DMS153 (cell line): Measurements from ENCODE around the gene TMEM204.
A peak's percentile ranks its signal among the peaks of the same experiment; 100 is the strongest.

Experiments used
- DNase-seq: peaks from one replicate; lab custom pipeline; 2025; lab: John Stamatoyannopoulos, UW

TMEM204 gene

DNA sequence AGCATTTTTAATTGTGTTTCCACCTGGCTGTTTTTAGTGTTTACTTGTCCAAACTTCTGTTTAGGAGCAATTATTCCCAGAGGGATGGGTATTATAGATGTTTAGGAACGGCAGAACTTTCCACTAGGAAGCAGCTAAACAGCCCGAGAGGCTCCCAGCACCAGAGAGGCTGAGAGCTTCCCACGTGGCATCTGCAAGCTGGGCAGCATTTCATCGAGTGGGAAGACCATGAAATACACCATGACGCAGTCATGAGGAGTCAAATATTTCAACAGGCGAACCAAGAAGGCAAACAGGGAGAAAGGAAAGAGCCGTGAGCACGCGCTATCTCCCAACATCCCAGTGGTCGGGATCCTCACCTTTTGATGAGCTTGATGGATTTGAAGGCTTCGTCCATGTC is 24.1 kb downstream of the TMEM204 start:
- DNase-seq, result no peak

DNA sequence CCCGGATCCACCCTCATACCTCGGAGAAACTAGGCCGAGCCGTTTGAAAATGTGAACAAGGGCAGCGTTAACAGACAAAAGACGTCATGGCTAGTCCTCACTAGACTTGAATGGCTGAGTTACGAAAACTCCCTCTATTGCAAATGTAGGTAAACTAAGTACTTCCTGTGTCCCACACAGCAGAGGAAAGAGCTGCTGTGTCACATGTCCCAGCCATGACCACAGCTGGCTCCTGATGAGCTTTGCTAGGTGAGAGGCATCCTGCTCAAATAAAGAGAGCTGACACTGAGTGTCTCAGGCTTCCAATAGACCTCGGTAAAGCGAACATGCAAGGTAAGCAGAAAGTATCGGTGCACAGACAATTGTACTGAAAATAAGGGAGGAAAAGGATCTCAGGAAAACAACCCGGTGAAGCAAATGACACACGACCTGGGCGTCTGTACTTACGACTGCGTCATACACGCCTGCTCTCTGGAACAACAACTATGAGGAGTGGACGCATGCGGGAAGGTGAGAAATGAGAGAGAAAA is 26.0 kb downstream of the TMEM204 start:
- DNase-seq, result peak; percentile 21

- DNase-seq, result no peak
Measured at GRCh38 chr16:1560153-1560552, 26.7 kb downstream of the TMEM204 start.

- DNase-seq, result no peak
Measured at GRCh38 chr16:1560866-1561265, 27.4 kb downstream of the TMEM204 start.

DNA sequence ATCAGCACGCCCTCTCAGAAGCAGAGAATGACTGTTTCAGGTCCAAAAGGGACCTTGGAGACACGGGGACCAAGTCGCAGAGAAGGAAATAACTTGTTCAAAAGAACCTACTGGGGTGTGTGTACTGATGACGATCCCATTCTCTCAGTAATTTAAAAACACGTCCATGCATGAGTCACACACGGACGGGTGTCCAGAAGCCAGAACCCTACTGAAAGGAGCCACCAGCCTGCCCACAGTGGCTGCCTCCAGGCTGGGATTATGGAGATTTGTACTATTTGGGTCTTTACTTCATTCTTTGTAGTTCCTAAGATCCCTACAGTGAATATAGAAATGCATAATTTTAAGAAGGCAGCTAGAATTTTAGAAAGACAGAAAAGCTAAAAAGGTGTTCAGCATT is 27.8 kb downstream of the TMEM204 start:
- DNase-seq, result no peak

GRCh38 chr16:1561836-1562235 is 28.4 kb downstream of the TMEM204 start:
- no peak for DNase-seq

GRCh38 chr16:1563786-1564185 is 30.3 kb downstream of the TMEM204 start:
- DNase-seq, result no peak

DNA sequence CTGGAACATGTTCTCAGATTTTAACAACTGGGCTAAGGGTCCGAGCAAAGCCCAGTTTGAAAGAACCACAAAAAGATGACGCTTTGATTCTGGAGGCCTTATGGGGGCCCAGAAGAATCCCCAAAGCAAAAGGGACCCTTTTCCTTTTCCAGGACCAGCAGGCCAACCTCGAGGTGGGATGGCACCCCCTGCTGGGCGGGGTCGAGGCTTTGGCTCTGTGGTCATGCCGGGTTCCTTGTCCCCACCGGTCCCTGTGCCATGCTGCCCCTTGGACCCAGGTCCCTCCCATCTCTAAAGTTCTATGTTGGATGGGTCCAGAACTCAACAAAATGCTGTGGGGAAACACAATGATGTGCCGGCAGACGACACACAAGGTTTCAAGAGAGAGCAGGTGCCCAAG is 30.9 kb downstream of the TMEM204 start:
- DNase-seq, result no peak

- no peak for DNase-seq
Measured at GRCh38 chr16:1565083-1565805, 31.8 kb downstream of the TMEM204 start.

GRCh38 chr16:1567988-1568387 is 34.5 kb downstream of the TMEM204 start:
- DNase-seq, result no peak

DNA sequence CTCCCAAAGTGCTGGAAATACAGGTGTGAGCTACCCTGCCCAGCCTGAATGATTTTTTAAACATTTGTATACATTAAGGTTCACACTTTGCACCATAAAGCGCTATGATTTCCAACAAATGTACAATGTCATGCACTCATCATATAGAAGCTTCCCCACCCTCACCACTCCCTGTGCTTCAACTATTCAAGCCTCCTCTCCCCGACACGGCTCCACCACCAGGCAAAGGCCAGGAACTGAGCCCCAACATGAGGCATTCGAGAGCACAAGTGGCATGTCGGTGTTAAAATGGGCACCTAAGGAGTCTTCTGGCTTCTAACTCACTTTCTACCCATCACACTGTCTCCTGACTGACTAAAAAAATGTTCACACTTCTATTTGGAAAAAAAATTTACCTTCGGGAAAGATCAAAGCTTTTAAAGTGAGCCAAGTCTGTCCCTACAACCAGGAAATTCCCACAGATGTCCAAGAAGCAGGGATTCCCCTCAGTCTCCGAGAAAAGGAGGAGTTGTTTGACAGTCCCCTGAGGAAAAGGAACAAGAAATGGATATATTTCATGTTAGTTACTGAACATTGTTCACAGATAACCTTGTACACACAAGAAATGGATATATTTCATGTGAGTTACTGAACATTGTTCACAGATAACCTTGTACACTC is 37.7 kb downstream of the TMEM204 start:
- no peak for DNase-seq

DNA sequence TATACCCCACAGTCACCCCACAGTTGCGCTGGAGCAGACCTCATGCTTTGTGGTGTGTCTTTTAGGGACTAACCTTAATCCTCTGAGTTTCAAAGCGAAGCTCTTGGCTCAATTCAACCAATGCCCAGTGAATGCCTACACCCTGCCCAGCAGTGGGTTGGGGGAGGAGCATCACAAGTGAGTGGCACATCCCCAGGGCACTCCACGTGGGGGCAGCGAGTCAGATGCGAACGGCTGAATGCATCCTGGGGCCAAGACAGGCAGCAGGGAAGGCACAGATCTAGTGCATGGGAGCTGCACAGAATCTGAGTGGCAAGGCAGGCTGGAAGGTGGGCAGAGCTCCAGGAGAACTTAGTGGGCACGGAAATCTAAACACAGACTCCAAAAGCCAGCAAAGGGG is 39.2 kb downstream of the TMEM204 start:
- DNase-seq, result no peak

- no peak for DNase-seq
Measured at GRCh38 chr16:1573301-1573700, 39.8 kb downstream of the TMEM204 start.

GRCh38 chr16:1575578-1575977 is 42.1 kb downstream of the TMEM204 start:
- DNase-seq, result no peak

- no peak for DNase-seq
Measured at GRCh38 chr16:1579214-1579613, 45.7 kb downstream of the TMEM204 start.

- no peak for DNase-seq
Measured at GRCh38 chr16:1580256-1580655, 46.8 kb downstream of the TMEM204 start.

- peak; percentile 13 for DNase-seq
Measured at GRCh38 chr16:1580956-1581355, 47.5 kb downstream of the TMEM204 start.

- no peak for DNase-seq
Measured at GRCh38 chr16:1581804-1582203, 48.3 kb downstream of the TMEM204 start.

DNA sequence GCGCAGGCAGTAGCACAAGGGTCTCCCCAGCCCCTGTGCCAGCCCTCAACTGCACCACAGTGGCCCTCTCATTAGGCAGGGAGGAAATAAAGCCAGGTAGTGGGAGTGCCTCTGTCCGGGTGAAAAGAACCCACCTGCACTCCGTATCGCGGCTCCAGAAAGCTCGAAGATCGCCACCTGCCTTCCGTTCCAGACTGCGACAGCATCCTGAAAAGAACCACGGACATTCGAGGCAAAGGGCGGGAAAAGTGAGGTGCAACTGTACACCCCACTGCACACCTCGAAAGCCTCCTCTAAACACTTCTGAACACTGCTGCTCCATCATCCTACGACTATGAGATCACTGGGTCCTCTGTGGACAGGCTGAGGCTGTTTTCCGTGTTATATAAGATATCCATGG is 49.7 kb downstream of the TMEM204 start:
- DNase-seq, result no peak

GRCh38 chr16:1584926-1585484 is 51.5 kb downstream of the TMEM204 start:
- no peak for DNase-seq

GRCh38 chr16:1590366-1590765 is 56.9 kb downstream of the TMEM204 start:
- DNase-seq, result no peak

- DNase-seq, result no peak
Measured at GRCh38 chr16:1590930-1591705, 57.7 kb downstream of the TMEM204 start.
